ENCODE measurements around the gene STX8.

STX8 gene

GRCh38 chr17:9435165-9435564, 140.5 kb downstream of the STX8 start:
- no peak for DNase-seq

- no peak for DNase-seq
Measured at GRCh38 chr17:9434642-9435057, 141.0 kb downstream of the STX8 start.

GRCh38 chr17:9432934-9433421, 142.6 kb downstream of the STX8 start:
- peak; percentile 82 for DNase-seq

GRCh38 chr17:9432134-9432885, 143.3 kb downstream of the STX8 start:
- DNase-seq = peak; percentile 19

- DNase-seq = no peak
Measured at GRCh38 chr17:9431620-9432019, 144.0 kb downstream of the STX8 start.

GRCh38 chr17:9427465-9428315, 147.9 kb downstream of the STX8 start:
- peak; percentile 14 for DNase-seq

- no peak for DNase-seq
Measured at GRCh38 chr17:9424071-9424640, 151.5 kb downstream of the STX8 start.

- no peak for DNase-seq
Measured at GRCh38 chr17:9421525-9421924, 154.1 kb downstream of the STX8 start.

GRCh38 chr17:9419932-9420453, 155.6 kb downstream of the STX8 start:
- DNase-seq = no peak

- no peak for DNase-seq
Measured at GRCh38 chr17:9414471-9414870, 161.1 kb downstream of the STX8 start.

- no peak for DNase-seq
Measured at GRCh38 chr17:9410737-9411136, 164.9 kb downstream of the STX8 start.

GRCh38 chr17:9410301-9410700, 165.3 kb downstream of the STX8 start:
- no peak for DNase-seq

- DNase-seq = no peak
Measured at GRCh38 chr17:9409878-9410277, 165.7 kb downstream of the STX8 start.

- DNase-seq = no peak
Measured at GRCh38 chr17:9408868-9409829, 166.5 kb downstream of the STX8 start.

- peak; percentile 84 for DNase-seq
Measured at GRCh38 chr17:9408381-9408780, 167.2 kb downstream of the STX8 start.

GRCh38 chr17:9406046-9406606, 169.5 kb downstream of the STX8 start:
- no peak for DNase-seq

GRCh38 chr17:9403257-9403656, 172.4 kb downstream of the STX8 start:
- DNase-seq = no peak

- peak; percentile 23 for DNase-seq
Measured at GRCh38 chr17:9402590-9403199, 172.9 kb downstream of the STX8 start.

- peak; percentile 84 for DNase-seq
Measured at GRCh38 chr17:9401434-9401833, 174.2 kb downstream of the STX8 start.

- peak; percentile 96 for DNase-seq
Measured at GRCh38 chr17:9389111-9389527, 186.5 kb downstream of the STX8 start.

- DNase-seq = no peak
Measured at GRCh38 chr17:9386401-9386800, 189.2 kb downstream of the STX8 start.

All from fibroblast of skin of abdomen (primary cell).